H1 (cell line): ENCODE measurements around the gene CCDC91. TPM values are rescaled to one million over a fixed set of nuclear protein-coding genes. Genes with fewer than 3 reads are reported as not detected.

Source experiments
- HDAC6 ChIP-seq: IDR thresholded peaks from one replicate; pipeline ENCODE4 v1.7.1; 2012; ENCODE audit warnings: low read depth, mild to moderate bottlenecking, inconsistent platforms, low read length, moderate library complexity
- NRF1 ChIP-seq: IDR thresholded peaks from 2 replicates; pipeline ENCODE4 v1.6.1; 2011; ENCODE audit warnings: mild to moderate bottlenecking, low read depth, low read length, improper control_type of control experiment
- POU5F1 ChIP-seq: IDR thresholded peaks from 2 replicates; pipeline ENCODE4 v1.6.1; 2011; ENCODE audit warnings: low read depth, mild to moderate bottlenecking, low read length, moderate library complexity
- RFX5 ChIP-seq: IDR thresholded peaks from 2 replicates; pipeline ENCODE4 v1.6.1; 2011; ENCODE audit warnings: low read depth, low read length, improper control_type of control experiment, borderline replicate concordance
- RNF2 ChIP-seq: fragments of 200-900, 300-1000 bp; sonication (generic); IDR thresholded peaks from 2 replicates; pipeline ENCODE4 v1.7.1; 2016; ENCODE audit warnings: borderline replicate concordance, low read depth, mild to moderate bottlenecking, antibody characterized with exemption, low read length; ENCODE audit not compliant: poor library complexity, severe bottlenecking; ENCODE audit errors: missing control alignments
- polyA plus RNA-seq, 7 experiments: library from polyadenylated mRNA; depleted of rRNA in 3 of 7; stranded (reverse) in 5 of 7; unstranded in 2 of 7; fragments of >200 nt in 5 of 7; fragments of 200-250 nt in 2 of 7; gene quantifications; 1 replicate in 5 of 7; 2 replicates in 1 of 7; 4 replicates in 1 of 7; pipeline versions ENCODE4 v1.2.1 to v1.2.3, GENCODE V29; 2011 to 2013; ENCODE audit warnings: missing spikeins in 2 of 7, mixed read lengths in 2 of 7
- total RNA-seq: library from RNA; stranded (reverse); fragmentation: NEBNext Ultra II Directional; extraction: Animal tissue kit (Norgen Biotek cat#: 25700); gene quantifications from 2 replicates; pipeline ENCODE4 v1.2.1, GENCODE V29; 2021
- TF ChIP-seq, protein P1 (sequence below): fragments of 300-600 bp; sonication (generic); IDR thresholded peaks from 2 replicates; pipeline ENCODE4 v1.7.1; 2012; ENCODE audit warnings: low read length, moderate library complexity, mild to moderate bottlenecking, inconsistent platforms; ENCODE audit not compliant: insufficient replicate concordance
- TF ChIP-seq, protein P2 (sequence below): IDR thresholded peaks from 2 replicates; pipeline ENCODE4 v1.6.1; 2012; ENCODE audit warnings: low read length, inconsistent platforms
- TF ChIP-seq, protein P3 (sequence below): IDR thresholded peaks from 2 replicates; pipeline ENCODE4 v1.6.1; 2011; ENCODE audit warnings: low read length, improper control_type of control experiment

Gene CCDC91
- total and polyA plus RNA-seq, 2 of the 8 experiments (the other 6 are each of a cell fraction or from before 2014, with no cell fraction given) = 8.6 to 23.1 TPM

DNA sequence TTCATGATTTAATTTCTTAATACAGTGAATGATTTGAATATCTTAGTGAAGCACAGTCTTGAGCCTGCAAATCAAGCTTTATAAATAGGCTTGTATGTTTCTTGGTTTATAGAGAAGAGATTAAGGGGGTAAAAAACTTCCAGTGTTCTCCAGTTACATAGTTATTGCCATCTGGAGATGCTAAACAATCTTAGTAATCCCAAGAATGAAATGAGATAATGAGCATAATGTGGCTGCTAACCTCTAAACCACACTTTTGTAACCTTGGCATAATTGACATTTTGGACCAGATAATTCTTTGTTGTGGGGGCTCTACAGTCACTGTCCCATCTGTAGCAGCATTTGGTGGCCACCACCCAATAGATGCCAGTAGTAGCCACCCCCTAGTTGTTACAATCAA lies 316.8 kb downstream of the CCDC91 start (continued):
- TF ChIP-seq, protein P1, sequence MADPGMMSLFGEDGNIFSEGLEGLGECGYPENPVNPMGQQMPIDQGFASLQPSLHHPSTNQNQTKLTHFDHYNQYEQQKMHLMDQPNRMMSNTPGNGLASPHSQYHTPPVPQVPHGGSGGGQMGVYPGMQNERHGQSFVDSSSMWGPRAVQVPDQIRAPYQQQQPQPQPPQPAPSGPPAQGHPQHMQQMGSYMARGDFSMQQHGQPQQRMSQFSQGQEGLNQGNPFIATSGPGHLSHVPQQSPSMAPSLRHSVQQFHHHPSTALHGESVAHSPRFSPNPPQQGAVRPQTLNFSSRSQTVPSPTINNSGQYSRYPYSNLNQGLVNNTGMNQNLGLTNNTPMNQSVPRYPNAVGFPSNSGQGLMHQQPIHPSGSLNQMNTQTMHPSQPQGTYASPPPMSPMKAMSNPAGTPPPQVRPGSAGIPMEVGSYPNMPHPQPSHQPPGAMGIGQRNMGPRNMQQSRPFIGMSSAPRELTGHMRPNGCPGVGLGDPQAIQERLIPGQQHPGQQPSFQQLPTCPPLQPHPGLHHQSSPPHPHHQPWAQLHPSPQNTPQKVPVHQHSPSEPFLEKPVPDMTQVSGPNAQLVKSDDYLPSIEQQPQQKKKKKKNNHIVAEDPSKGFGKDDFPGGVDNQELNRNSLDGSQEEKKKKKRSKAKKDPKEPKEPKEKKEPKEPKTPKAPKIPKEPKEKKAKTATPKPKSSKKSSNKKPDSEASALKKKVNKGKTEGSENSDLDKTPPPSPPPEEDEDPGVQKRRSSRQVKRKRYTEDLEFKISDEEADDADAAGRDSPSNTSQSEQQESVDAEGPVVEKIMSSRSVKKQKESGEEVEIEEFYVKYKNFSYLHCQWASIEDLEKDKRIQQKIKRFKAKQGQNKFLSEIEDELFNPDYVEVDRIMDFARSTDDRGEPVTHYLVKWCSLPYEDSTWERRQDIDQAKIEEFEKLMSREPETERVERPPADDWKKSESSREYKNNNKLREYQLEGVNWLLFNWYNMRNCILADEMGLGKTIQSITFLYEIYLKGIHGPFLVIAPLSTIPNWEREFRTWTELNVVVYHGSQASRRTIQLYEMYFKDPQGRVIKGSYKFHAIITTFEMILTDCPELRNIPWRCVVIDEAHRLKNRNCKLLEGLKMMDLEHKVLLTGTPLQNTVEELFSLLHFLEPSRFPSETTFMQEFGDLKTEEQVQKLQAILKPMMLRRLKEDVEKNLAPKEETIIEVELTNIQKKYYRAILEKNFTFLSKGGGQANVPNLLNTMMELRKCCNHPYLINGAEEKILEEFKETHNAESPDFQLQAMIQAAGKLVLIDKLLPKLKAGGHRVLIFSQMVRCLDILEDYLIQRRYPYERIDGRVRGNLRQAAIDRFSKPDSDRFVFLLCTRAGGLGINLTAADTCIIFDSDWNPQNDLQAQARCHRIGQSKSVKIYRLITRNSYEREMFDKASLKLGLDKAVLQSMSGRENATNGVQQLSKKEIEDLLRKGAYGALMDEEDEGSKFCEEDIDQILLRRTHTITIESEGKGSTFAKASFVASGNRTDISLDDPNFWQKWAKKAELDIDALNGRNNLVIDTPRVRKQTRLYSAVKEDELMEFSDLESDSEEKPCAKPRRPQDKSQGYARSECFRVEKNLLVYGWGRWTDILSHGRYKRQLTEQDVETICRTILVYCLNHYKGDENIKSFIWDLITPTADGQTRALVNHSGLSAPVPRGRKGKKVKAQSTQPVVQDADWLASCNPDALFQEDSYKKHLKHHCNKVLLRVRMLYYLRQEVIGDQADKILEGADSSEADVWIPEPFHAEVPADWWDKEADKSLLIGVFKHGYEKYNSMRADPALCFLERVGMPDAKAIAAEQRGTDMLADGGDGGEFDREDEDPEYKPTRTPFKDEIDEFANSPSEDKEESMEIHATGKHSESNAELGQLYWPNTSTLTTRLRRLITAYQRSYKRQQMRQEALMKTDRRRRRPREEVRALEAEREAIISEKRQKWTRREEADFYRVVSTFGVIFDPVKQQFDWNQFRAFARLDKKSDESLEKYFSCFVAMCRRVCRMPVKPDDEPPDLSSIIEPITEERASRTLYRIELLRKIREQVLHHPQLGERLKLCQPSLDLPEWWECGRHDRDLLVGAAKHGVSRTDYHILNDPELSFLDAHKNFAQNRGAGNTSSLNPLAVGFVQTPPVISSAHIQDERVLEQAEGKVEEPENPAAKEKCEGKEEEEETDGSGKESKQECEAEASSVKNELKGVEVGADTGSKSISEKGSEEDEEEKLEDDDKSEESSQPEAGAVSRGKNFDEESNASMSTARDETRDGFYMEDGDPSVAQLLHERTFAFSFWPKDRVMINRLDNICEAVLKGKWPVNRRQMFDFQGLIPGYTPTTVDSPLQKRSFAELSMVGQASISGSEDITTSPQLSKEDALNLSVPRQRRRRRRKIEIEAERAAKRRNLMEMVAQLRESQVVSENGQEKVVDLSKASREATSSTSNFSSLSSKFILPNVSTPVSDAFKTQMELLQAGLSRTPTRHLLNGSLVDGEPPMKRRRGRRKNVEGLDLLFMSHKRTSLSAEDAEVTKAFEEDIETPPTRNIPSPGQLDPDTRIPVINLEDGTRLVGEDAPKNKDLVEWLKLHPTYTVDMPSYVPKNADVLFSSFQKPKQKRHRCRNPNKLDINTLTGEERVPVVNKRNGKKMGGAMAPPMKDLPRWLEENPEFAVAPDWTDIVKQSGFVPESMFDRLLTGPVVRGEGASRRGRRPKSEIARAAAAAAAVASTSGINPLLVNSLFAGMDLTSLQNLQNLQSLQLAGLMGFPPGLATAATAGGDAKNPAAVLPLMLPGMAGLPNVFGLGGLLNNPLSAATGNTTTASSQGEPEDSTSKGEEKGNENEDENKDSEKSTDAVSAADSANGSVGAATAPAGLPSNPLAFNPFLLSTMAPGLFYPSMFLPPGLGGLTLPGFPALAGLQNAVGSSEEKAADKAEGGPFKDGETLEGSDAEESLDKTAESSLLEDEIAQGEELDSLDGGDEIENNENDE = no peak
- TF ChIP-seq, protein P2, sequence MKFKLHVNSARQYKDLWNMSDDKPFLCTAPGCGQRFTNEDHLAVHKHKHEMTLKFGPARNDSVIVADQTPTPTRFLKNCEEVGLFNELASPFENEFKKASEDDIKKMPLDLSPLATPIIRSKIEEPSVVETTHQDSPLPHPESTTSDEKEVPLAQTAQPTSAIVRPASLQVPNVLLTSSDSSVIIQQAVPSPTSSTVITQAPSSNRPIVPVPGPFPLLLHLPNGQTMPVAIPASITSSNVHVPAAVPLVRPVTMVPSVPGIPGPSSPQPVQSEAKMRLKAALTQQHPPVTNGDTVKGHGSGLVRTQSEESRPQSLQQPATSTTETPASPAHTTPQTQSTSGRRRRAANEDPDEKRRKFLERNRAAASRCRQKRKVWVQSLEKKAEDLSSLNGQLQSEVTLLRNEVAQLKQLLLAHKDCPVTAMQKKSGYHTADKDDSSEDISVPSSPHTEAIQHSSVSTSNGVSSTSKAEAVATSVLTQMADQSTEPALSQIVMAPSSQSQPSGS = no peak
- TF ChIP-seq RFX5 = no peak
- no peak for TF ChIP-seq POU5F1
- TF ChIP-seq RNF2 = no peak
- no peak for TF ChIP-seq HDAC6
- no peak for TF ChIP-seq NRF1
- TF ChIP-seq, protein P3, sequence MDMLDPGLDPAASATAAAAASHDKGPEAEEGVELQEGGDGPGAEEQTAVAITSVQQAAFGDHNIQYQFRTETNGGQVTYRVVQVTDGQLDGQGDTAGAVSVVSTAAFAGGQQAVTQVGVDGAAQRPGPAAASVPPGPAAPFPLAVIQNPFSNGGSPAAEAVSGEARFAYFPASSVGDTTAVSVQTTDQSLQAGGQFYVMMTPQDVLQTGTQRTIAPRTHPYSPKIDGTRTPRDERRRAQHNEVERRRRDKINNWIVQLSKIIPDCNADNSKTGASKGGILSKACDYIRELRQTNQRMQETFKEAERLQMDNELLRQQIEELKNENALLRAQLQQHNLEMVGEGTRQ = no peak
